ENCODE results near the gene MRGPRF. TPM values are rescaled to one million over a fixed set of nuclear protein-coding genes. Genes with fewer than 3 reads are reported as not detected.

The MRGPRF gene
- 13.2 TPM for total RNA-seq
- long read RNA-seq, transcript MRGPRF-201 (3 exons, 2,295 nt) = major isoform, 16 of 24 reads
- long read RNA-seq, partial matches to known transcripts = 7 of 24 reads
- long read RNA-seq, other reads (novel, unspliced or antisense) = 1 of 24 reads

GRCh38 chr11:69013009-69013951 lies at the start of gene MRGPRF:
TSS of gene MRGPRF (minus strand) at chr11:69013246. CDS start at chr11:69009901, 3,345 bp downstream.
- peak; percentile 44 for TF ChIP-seq CTCF (IDR thresholded peaks at IDR 0.05)
- H3K4me3 ChIP-seq = peak within 1 kb of the TSS; percentile 54
- ATAC-seq (peak; percentile 35), DNase-seq (peak; percentile 79)
- intact Hi-C loops (cut with DNase I) = no loop called here
- peak within 1 kb of the TSS; percentile 78 for H3K27ac ChIP-seq
- no peaks in the 10 kb centered on the region for H3K9me3 ChIP-seq
- H3K36me3 ChIP-seq = no peaks in the 10 kb centered on the region
- peaks cover 35% of the 10 kb centered on the region for H3K4me1 ChIP-seq
- peaks cover 31% of the 10 kb centered on the region for H3K27me3 ChIP-seq

- Histone ChIP-seq H3K27ac (no peak overlapping the region), H3K4me3 (no peak overlapping the region), H3K9me3 (no peaks in the 10 kb centered on the region), H3K27me3 (no peaks in the 10 kb centered on the region), H3K4me1 (no peaks in the 10 kb centered on the region), H3K36me3 (peaks cover 17% of the 10 kb centered on the region)
- ATAC-seq (no peak), DNase-seq (no peak)
- intact Hi-C loops (cut with DNase I) = no loop called here
- TF ChIP-seq CTCF (IDR thresholded peaks at IDR 0.05) = no peak
Measured at GRCh38 chr11:69062169-69062855, 49.3 kb upstream of the MRGPRF start.

- Histone ChIP-seq H3K27ac (no peak overlapping the region), H3K4me3 (no peak overlapping the region), H3K9me3 (no peaks in the 10 kb centered on the region), H3K36me3 (peaks cover 20% of the 10 kb centered on the region), H3K4me1 (no peaks in the 10 kb centered on the region), H3K27me3 (no peaks in the 10 kb centered on the region)
- ATAC-seq (no peak), DNase-seq (no peak)
- intact Hi-C loops (cut with DNase I) = no loop called here
- no peak for TF ChIP-seq CTCF (IDR thresholded peaks at IDR 0.05)
Measured at GRCh38 chr11:69061713-69062053, 48.6 kb upstream of the MRGPRF start.

GRCh38 chr11:69060806-69061712 lies 48.0 kb upstream of the MRGPRF start:
- no peak overlapping the region for H3K4me3 ChIP-seq
- H3K27me3 ChIP-seq = no peaks in the 10 kb centered on the region
- intact Hi-C loops (cut with DNase I) = no loop called here
- ATAC-seq (no peak), DNase-seq (no peak)
- peaks cover 20% of the 10 kb centered on the region for H3K36me3 ChIP-seq
- no peak overlapping the region for H3K27ac ChIP-seq
- no peaks in the 10 kb centered on the region for H3K4me1 ChIP-seq
- H3K9me3 ChIP-seq = no peaks in the 10 kb centered on the region
- no peak for TF ChIP-seq CTCF (IDR thresholded peaks at IDR 0.05)

GRCh38 chr11:69059985-69060384 lies 46.9 kb upstream of the MRGPRF start:
- intact Hi-C loops (cut with DNase I) = no loop called here
- Histone ChIP-seq H3K36me3 (peaks cover 23% of the 10 kb centered on the region), H3K27ac (no peak overlapping the region), H3K4me1 (no peaks in the 10 kb centered on the region), H3K4me3 (no peak overlapping the region), H3K27me3 (no peaks in the 10 kb centered on the region), H3K9me3 (no peaks in the 10 kb centered on the region)
- TF ChIP-seq CTCF (IDR thresholded peaks at IDR 0.05) = no peak
- ATAC-seq (no peak), DNase-seq (no peak)
